Upper lobe of right lung (tissue), 1 donor: Measurements from ENCODE around the gene PCAT6. TPM values are rescaled to one million over a fixed set of nuclear protein-coding genes. Genes with fewer than 3 reads are reported as not detected.

Experiments used
- ATAC-seq: fragments of 200-7000 bp; cut with Tn5 transposase; one replicate; pipeline ENCODE4 v1.9.1; 2020; ENCODE audit warnings: mild to moderate bottlenecking, moderate library complexity
- DNase-seq: peaks from one replicate; pipeline ENCODE4 v3.0.0-alpha.2; 2020
- H3K27ac ChIP-seq: fragments of 200-600 bp; one replicate; pipeline ENCODE4 v1.8.0; 2022
- H3K27me3 ChIP-seq: fragments of 200-600 bp; one replicate; pipeline ENCODE4 v1.8.0; 2022; ENCODE audit warnings: mild to moderate bottlenecking
- H3K36me3 ChIP-seq: fragments of 200-600 bp; one replicate; pipeline ENCODE4 v1.8.0; 2022
- H3K4me1 ChIP-seq: fragments of 200-600 bp; one replicate; pipeline ENCODE4 v1.8.0; 2022
- H3K4me3 ChIP-seq: fragments of 200-600 bp; one replicate; pipeline ENCODE4 v1.8.0; 2022; ENCODE audit warnings: mild to moderate bottlenecking
- H3K9me3 ChIP-seq: fragments of 200-600 bp; one replicate; pipeline ENCODE4 v1.8.0; 2022
- CTCF ChIP-seq: fragments of 200-600 bp; IDR thresholded peaks from one replicate; pipeline ENCODE4 v1.8.0; 2022; ENCODE audit warnings: antibody characterized with exemption
- intact Hi-C: fragments of 100-400 bp; cut with DNase I; formaldehyde crosslinking; loops from one replicate; pipeline ENCODE4 v1.11.0; 2022
- total RNA-seq: library from RNA; stranded (reverse); fragmentation: NEBNext Ultra II Directional; extraction: Animal tissue kit (Norgen Biotek cat#: 25700); gene quantifications from one replicate; pipeline ENCODE4 v1.2.1, GENCODE V29; 2021
- donor health status: DM: no; HTN: yes; CAD: no; lungs with severe emphysema.

The PCAT6 gene
- total RNA-seq, 1 donor from 2014 or later, result 0.81 TPM

DNA sequence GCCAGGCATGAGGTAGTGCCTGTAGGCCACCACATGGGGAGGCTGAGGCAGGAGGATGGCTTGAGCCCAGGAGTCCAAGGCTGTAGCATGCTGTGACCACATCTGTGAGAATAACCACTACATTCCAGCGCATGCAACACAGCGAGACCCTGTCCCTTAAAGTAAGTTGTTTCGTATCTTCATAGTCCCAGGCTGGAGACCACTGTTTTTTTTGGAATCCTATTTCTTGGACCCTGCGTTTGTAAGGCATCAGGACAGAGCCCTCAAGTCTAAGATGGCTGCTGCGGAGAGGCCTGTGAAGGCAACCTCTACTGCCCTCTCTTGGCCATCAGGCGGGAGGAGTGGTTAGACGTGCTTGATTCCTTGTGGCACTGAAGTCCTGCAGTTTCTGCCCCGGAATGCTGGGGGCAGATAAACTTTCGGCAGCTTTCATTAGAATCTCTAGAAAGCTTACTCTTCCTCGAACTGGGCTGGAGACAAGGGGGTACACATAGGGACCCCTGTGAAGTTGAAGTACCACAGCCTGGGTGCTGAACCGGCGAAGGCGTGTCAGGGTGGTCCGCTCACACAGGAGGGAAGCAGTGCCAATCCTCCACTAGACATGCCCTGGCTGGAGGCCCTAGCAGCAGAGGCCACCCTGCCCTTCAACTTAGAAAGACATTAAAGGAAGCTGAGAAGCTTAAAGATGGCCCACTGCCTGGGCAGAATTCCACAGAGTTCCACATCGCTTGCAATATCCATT lies 41.6 kb downstream of the PCAT6 start:
- intact Hi-C loops, result no loop called here
- Histone ChIP-seq H3K27ac (no peak overlapping the region), H3K9me3 (no peaks in the 10 kb centered on the region), H3K4me3 (no peak overlapping the region), H3K27me3 (no peaks in the 10 kb centered on the region), H3K4me1 (no peaks in the 10 kb centered on the region), H3K36me3 (no peaks in the 10 kb centered on the region)
- peak; percentile 53 for TF ChIP-seq CTCF
- DNase-seq (no peak), ATAC-seq (peak; percentile 87)

GRCh38 chr1:202854787-202855186 lies 44.0 kb downstream of the PCAT6 start:
- H3K4me3 ChIP-seq, result no peak overlapping the region
- ATAC-seq (no peak), DNase-seq (no peak)
- H3K27ac ChIP-seq, result no peak overlapping the region
- intact Hi-C loops, result no loop called here
- peaks cover 7% of the 10 kb centered on the region for H3K4me1 ChIP-seq
- H3K9me3 ChIP-seq, result no peaks in the 10 kb centered on the region
- H3K27me3 ChIP-seq, result no peaks in the 10 kb centered on the region
- no peaks in the 10 kb centered on the region for H3K36me3 ChIP-seq
- no peak for TF ChIP-seq CTCF

GRCh38 chr1:202856014-202856413 lies 45.3 kb downstream of the PCAT6 start:
- no peak for TF ChIP-seq CTCF
- no peak for ATAC-seq
- intact Hi-C loops, result no loop called here

GRCh38 chr1:202857136-202857610 lies 46.4 kb downstream of the PCAT6 start:
- H3K4me3 ChIP-seq, result no peak overlapping the region
- ATAC-seq (no peak), DNase-seq (no peak)
- no peaks in the 10 kb centered on the region for H3K9me3 ChIP-seq
- H3K27me3 ChIP-seq, result no peaks in the 10 kb centered on the region
- H3K36me3 ChIP-seq, result no peaks in the 10 kb centered on the region
- H3K4me1 ChIP-seq, result peaks cover 11% of the 10 kb centered on the region
- intact Hi-C loops, result no loop called here
- H3K27ac ChIP-seq, result peak overlapping the region; percentile 66
- no peak for TF ChIP-seq CTCF

More at GRCh38 chr1:202856014-202856413, 45.3 kb downstream of the PCAT6 start:
- no peak for DNase-seq
- Histone ChIP-seq H3K27me3 (no peaks in the 10 kb centered on the region), H3K4me3 (no peak overlapping the region), H3K36me3 (no peaks in the 10 kb centered on the region), H3K4me1 (peaks cover 11% of the 10 kb centered on the region), H3K9me3 (no peaks in the 10 kb centered on the region), H3K27ac (no peak overlapping the region)

DNA sequence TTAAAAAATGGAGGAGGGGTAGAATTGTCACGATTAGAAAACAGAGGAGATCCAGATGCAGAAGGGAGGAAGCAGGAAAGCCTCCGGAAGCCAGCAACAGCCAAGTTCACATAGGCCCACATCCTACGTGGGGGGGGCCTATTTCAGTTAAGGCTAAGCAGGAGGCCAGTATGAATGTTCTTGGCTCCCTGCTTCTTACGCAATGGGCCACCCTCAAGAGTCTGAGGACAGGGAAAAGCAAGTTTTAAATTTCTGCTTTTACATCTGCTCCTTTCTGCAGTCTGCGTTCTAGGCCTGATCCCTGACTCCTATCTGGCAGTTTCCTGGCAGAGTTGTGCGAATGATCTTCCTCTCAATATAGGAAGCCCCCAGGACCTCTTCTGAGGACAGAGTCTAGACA lies 47.6 kb downstream of the PCAT6 start:
- TF ChIP-seq CTCF, result no peak
- intact Hi-C loops, result no loop called here
- DNase-seq (no peak), ATAC-seq (no peak)
- no peaks in the 10 kb centered on the region for H3K36me3 ChIP-seq
- H3K27me3 ChIP-seq, result no peaks in the 10 kb centered on the region
- peaks cover 11% of the 10 kb centered on the region for H3K4me1 ChIP-seq
- no peak overlapping the region for H3K4me3 ChIP-seq
- peak overlapping the region; percentile 66 for H3K27ac ChIP-seq
- no peaks in the 10 kb centered on the region for H3K9me3 ChIP-seq
